IMR-90 (cell line): ENCODE results near the gene GRIA4. TPM values are rescaled to one million over a fixed set of nuclear protein-coding genes. Genes with fewer than 3 reads are reported as not detected.

Source experiments
- ATAC-seq: fragments of 200-7000 bp; cut with Tn5 transposase; 2 replicates; pipeline ENCODE4 v1.9.1; 2020; ENCODE audit warnings: low read depth, mild to moderate bottlenecking, moderate library complexity
- BruUV-seq: library from RNA; stranded (reverse); fragments of 400-500 nt; replicated peaks from 2 replicates; lab custom pipeline; 2021; lab: Mats Ljungman, UMichigan
- CTCF ChIA-PET: fragments of 300-600 bp; formaldehyde crosslinking; extraction: SDS; loops from one replicate; lab custom pipeline; 2021; ENCODE audit warnings: antibody characterized with exemption; lab: Yijun Ruan, JAX
- POLR2A ChIA-PET: fragments of 300-600 bp; sonication (Branson Sonifier 250); formaldehyde crosslinking; loops from one replicate; lab custom pipeline; 2022; ENCODE audit warnings: antibody characterized with exemption; ENCODE audit not compliant: unreplicated experiment; lab: Charles Lee
- DNase-seq: peaks from one replicate; pipeline ENCODE4 v3.0.0; 2013
- H2AFZ ChIP-seq: replicated peaks from 2 replicates; pipeline ENCODE3; 2013; ENCODE audit warnings: low read length, mild to moderate bottlenecking; ENCODE audit not compliant: poor library complexity
- H2AK5ac ChIP-seq: 2 replicates; pipeline ENCODE4 v1.6.1; 2013; ENCODE audit warnings: low read depth, low read length, inconsistent platforms
- H2AK9ac ChIP-seq: replicated peaks from 2 replicates; pipeline ENCODE3; 2013; ENCODE audit warnings: mild to moderate bottlenecking, low read depth, low read length, moderate library complexity; ENCODE audit not compliant: poor library complexity
- H2BK120ac ChIP-seq: 2 replicates; pipeline ENCODE4 v1.6.1; 2013; ENCODE audit warnings: low read depth, low read length, inconsistent platforms
- H2BK15ac ChIP-seq: 3 replicates; pipeline ENCODE4 v1.6.1; 2013; ENCODE audit warnings: low read depth, low read length, inconsistent platforms
- H2BK20ac ChIP-seq: 2 replicates; pipeline ENCODE4 v1.6.1; 2013; ENCODE audit warnings: low read depth, mild to moderate bottlenecking, inconsistent platforms, low read length, moderate library complexity
- H2BK5ac ChIP-seq: 2 replicates; pipeline ENCODE4 v1.6.1; 2013; ENCODE audit warnings: mild to moderate bottlenecking, low read depth, low read length, inconsistent platforms; ENCODE audit not compliant: poor library complexity, severe bottlenecking
- H3K14ac ChIP-seq: replicated peaks from 2 replicates; pipeline ENCODE4 v1.6.1; 2013; ENCODE audit warnings: low read depth, low read length, inconsistent platforms
- H3K18ac ChIP-seq: 2 replicates; pipeline ENCODE4 v1.6.1; 2013; ENCODE audit warnings: low read depth, low read length, control low read depth
- H3K23ac ChIP-seq: 2 replicates; pipeline ENCODE4 v1.6.1; 2013; ENCODE audit warnings: low read depth, low read length, inconsistent platforms
- H3K27ac ChIP-seq: 2 replicates; pipeline ENCODE4 v1.5.1; 2013; ENCODE audit warnings: mild to moderate bottlenecking, control low read depth, low read length; ENCODE audit not compliant: insufficient read depth
- H3K27me3 ChIP-seq: 2 replicates; pipeline ENCODE4 v1.6.1; 2013; ENCODE audit warnings: low read length; ENCODE audit not compliant: control insufficient read depth, insufficient read depth
- H3K36me3 ChIP-seq: 2 replicates; pipeline ENCODE4 v1.6.1; 2013; ENCODE audit warnings: low read length, mixed read lengths; ENCODE audit not compliant: control insufficient read depth, insufficient read depth
- H3K4ac ChIP-seq: 2 replicates; pipeline ENCODE4 v1.6.1; 2013; ENCODE audit warnings: low read depth, low read length, inconsistent platforms
- H3K4me1 ChIP-seq: 2 replicates; pipeline ENCODE4 v1.6.1; 2013; ENCODE audit warnings: low read length, mixed read lengths; ENCODE audit not compliant: control insufficient read depth, insufficient read depth
- H3K4me2 ChIP-seq: 2 replicates; pipeline ENCODE4 v1.6.1; 2013; ENCODE audit warnings: low read depth, mild to moderate bottlenecking, control low read depth, low read length, moderate library complexity
- H3K4me3 ChIP-seq: 2 replicates; pipeline ENCODE4 v1.5.1; 2013; ENCODE audit warnings: low read depth, mild to moderate bottlenecking, control low read depth, low read length, moderate library complexity; ENCODE audit not compliant: insufficient read depth
- H3K56ac ChIP-seq: 2 replicates; pipeline ENCODE4 v1.6.1; 2013; ENCODE audit warnings: low read length, inconsistent platforms; ENCODE audit not compliant: insufficient read depth; ENCODE audit errors: extremely low read depth
- H3K79me1 ChIP-seq, 2 experiments: 2 replicates each; pipeline ENCODE4 v1.6.1; 2013; ENCODE audit warnings: low read length in 2 of 2, inconsistent platforms in 1 of 2, low read depth in 1 of 2
- H3K9ac ChIP-seq: 2 replicates; pipeline ENCODE4 v1.6.1; 2013; ENCODE audit warnings: low read depth, low read length, control low read depth
- H3K9me1 ChIP-seq: 2 replicates; pipeline ENCODE4 v1.6.1; 2013; ENCODE audit warnings: low read length, inconsistent platforms; ENCODE audit not compliant: insufficient read depth
- H3K9me3 ChIP-seq: 2 replicates; pipeline ENCODE4 v1.6.1; 2013; ENCODE audit warnings: low read length; ENCODE audit not compliant: control insufficient read depth, insufficient read depth
- H4K20me1 ChIP-seq: 2 replicates; pipeline ENCODE4 v1.6.1; 2013; ENCODE audit warnings: low read length, inconsistent platforms; ENCODE audit not compliant: insufficient read depth
- H4K5ac ChIP-seq: 2 replicates; pipeline ENCODE4 v1.6.1; 2013; ENCODE audit warnings: mild to moderate bottlenecking, low read depth, low read length, control low read depth
- H4K8ac ChIP-seq, 2 experiments: 2 replicates each; pipeline ENCODE4 v1.6.1; 2013; ENCODE audit warnings: low read depth in 2 of 2, low read length in 2 of 2, control low read depth in 1 of 2, inconsistent platforms in 1 of 2
- H4K91ac ChIP-seq: 2 replicates; pipeline ENCODE4 v1.6.1; 2013; ENCODE audit warnings: low read depth, low read length, inconsistent platforms; ENCODE audit not compliant: insufficient read depth
- CHD1 ChIP-seq: IDR thresholded peaks from 2 replicates; pipeline ENCODE4 v1.6.1; 2012; ENCODE audit warnings: low read depth, low read length, improper control_type of control experiment
- FOS ChIP-seq: fragments of 150-350 bp; IDR thresholded peaks from 2 replicates; pipeline ENCODE4 v1.6.1; 2016; ENCODE audit warnings: low read depth, low read length
- MAZ ChIP-seq: IDR thresholded peaks from 2 replicates; pipeline ENCODE4 v1.6.1; 2012; ENCODE audit warnings: low read depth, mild to moderate bottlenecking, low read length, improper control_type of control experiment, moderate library complexity, borderline replicate concordance
- MXI1 ChIP-seq: IDR thresholded peaks from 2 replicates; pipeline ENCODE4 v1.6.1; 2012; ENCODE audit warnings: low read depth, mild to moderate bottlenecking, low read length, moderate library complexity, borderline replicate concordance
- NFE2L2 ChIP-seq: fragments of 150-350 bp; IDR thresholded peaks from 2 replicates; pipeline ENCODE4 v1.6.1; 2016; ENCODE audit warnings: low read depth, mild to moderate bottlenecking, low read length
- POLR2A ChIP-seq: IDR thresholded peaks from 2 replicates; pipeline ENCODE4 v1.6.1; 2012; ENCODE audit warnings: mild to moderate bottlenecking, low read depth, low read length
- RAD21 ChIP-seq: IDR thresholded peaks from 2 replicates; pipeline ENCODE4 v1.6.1; 2012; ENCODE audit warnings: low read length, improper control_type of control experiment
- WGBS, 2 experiments: methylation state at CpG; one replicate each; pipeline versions ENCODE4 v1.1.5 to v1.1.7; 2013; ENCODE audit warnings: missing lambda C conversion rate in 2 of 2; ENCODE audit not compliant: insufficient read length in 1 of 2; ENCODE audit errors: extremely low coverage in 2 of 2; 5-methylcytosine and 5-hydroxymethylcytosine counted together
- dilution Hi-C: fragments of 300-500 bp; cut with HindIII; formaldehyde crosslinking; loops from one replicate; pipeline ENCODE4 v1.14.3; 2018; ENCODE audit warnings: low sequenced_read_pairs; ENCODE audit not compliant: unreplicated experiment
- in situ Hi-C: fragments of 300-500 bp; cut with MboI; formaldehyde crosslinking; loops from 3 replicates; pipeline ENCODE4 v1.14.3; 2019; ENCODE audit warnings: low sequenced_read_pairs, inconsistent platforms, mixed read lengths
- intact Hi-C: fragments of 100-400 bp; cut with micrococcal nuclease; formaldehyde crosslinking; loops from 2 replicates; pipeline ENCODE4 v1.10.0; 2022
- polyA plus RNA-seq, 3 experiments: library from polyadenylated mRNA; depleted of rRNA; stranded (reverse); fragments of >200 nt; gene quantifications; 2 replicates each; pipeline ENCODE4 v1.2.3, GENCODE V29; 2012; ENCODE audit warnings: low replicate concordance in 1 of 3
- total RNA-seq: library from RNA; depleted of rRNA; stranded (reverse); fragments of >200 nt; gene quantifications from 2 replicates; pipeline ENCODE4 v1.2.3, GENCODE V29; 2012
- TF ChIP-seq, protein P1 (sequence below): fragments of 150-350 bp; IDR thresholded peaks from 2 replicates; pipeline ENCODE4 v1.6.1; 2016; ENCODE audit warnings: low read depth, mild to moderate bottlenecking, low read length, moderate library complexity, borderline replicate concordance
- TF ChIP-seq, protein P2 (sequence below): fragments of 150-350 bp; IDR thresholded peaks from 2 replicates; pipeline ENCODE4 v1.6.1; 2017; ENCODE audit warnings: mild to moderate bottlenecking, antibody characterized with exemption, low read length, low read depth
- TF ChIP-seq, protein P3 (sequence below): conservative IDR thresholded peaks from 2 replicates; pipeline ENCODE4 v1.5.1; 2012; ENCODE audit warnings: mild to moderate bottlenecking, low read depth, low read length, improper control_type of control experiment

The GRIA4 gene
- total and polyA plus RNA-seq, 2 of the 4 experiments (the other 2 are of a cell fraction), result 0.36 to 1.0 TPM

DNA sequence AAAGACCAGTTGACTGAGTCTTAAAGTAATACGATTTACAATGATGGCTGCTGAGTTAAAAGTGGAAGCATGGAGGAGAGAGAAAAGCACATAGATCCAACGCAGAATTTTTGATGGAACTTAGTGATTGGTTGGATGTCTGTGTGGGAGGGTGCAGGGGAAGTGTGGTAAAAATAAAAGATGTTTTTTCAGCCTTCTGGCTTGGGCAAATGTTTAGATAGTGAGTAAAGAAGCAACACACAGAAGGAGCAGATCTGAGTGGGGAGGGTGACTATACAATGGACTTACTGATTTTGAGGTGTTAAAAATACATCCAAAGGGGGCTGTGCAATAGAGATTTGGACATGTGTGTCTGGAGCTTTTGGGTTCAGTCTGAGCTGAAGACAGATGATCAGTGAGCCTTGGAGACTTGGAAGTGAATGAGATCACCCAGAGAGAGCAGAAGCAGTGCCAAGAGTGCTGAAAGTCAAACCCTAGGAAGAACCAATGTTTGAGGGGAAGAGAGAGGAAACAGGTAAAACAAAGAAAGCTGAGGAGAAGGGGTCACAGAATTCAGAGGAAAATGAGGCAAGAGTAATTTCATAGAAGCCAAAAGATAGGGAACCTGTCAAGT is 8.6 kb downstream of the GRIA4 start:
- no peaks in the 10 kb centered on the region for H3K9me1 ChIP-seq
- no peak overlapping the region for H3K56ac ChIP-seq
- no peak overlapping the region for H4K8ac ChIP-seq
- no peak overlapping the region for H2BK5ac ChIP-seq
- no peaks in the 10 kb centered on the region for H3K27me3 ChIP-seq
- dilution Hi-C loops (no loop called here), intact Hi-C loops (no loop called here), in situ Hi-C loops (no loop called here)
- H4K20me1 ChIP-seq, result no peaks in the 10 kb centered on the region
- no TSS peak for BruUV-seq
- ATAC-seq (no peak), DNase-seq (peak; percentile 4)
- H2BK120ac ChIP-seq, result no peak overlapping the region
- no peak overlapping the region for H4K91ac ChIP-seq
- no peak overlapping the region for H3K9ac ChIP-seq
- H2AFZ ChIP-seq, result no peak overlapping the region
- H3K4ac ChIP-seq, result no peak overlapping the region
- 75% methylated on average over 2 of the region's 2 CpGs; no CpG with 5 or more reads in 1 of the 2 experiments for WGBS, 2 experiments
- H4K5ac ChIP-seq, result no peak overlapping the region
- no peaks in the 10 kb centered on the region for H3K4me1 ChIP-seq
- H3K14ac ChIP-seq, result no peak overlapping the region
- no peak overlapping the region for H3K4me3 ChIP-seq
- no peak overlapping the region for H3K23ac ChIP-seq
- no peaks in the 10 kb centered on the region for H3K79me1 ChIP-seq
- H2BK15ac ChIP-seq, result no peak overlapping the region
- no peak overlapping the region for H2AK5ac ChIP-seq
- POLR2A ChIA-PET, result no interaction called here
- no peak overlapping the region for H2BK20ac ChIP-seq
- H3K27ac ChIP-seq, result no peak overlapping the region
- no peak for TF ChIP-seq CHD1
- no peak for TF ChIP-seq MAZ
- TF ChIP-seq, protein P1, sequence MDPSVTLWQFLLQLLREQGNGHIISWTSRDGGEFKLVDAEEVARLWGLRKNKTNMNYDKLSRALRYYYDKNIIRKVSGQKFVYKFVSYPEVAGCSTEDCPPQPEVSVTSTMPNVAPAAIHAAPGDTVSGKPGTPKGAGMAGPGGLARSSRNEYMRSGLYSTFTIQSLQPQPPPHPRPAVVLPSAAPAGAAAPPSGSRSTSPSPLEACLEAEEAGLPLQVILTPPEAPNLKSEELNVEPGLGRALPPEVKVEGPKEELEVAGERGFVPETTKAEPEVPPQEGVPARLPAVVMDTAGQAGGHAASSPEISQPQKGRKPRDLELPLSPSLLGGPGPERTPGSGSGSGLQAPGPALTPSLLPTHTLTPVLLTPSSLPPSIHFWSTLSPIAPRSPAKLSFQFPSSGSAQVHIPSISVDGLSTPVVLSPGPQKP, result no peak
- TF ChIP-seq, protein P2, sequence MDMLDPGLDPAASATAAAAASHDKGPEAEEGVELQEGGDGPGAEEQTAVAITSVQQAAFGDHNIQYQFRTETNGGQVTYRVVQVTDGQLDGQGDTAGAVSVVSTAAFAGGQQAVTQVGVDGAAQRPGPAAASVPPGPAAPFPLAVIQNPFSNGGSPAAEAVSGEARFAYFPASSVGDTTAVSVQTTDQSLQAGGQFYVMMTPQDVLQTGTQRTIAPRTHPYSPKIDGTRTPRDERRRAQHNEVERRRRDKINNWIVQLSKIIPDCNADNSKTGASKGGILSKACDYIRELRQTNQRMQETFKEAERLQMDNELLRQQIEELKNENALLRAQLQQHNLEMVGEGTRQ, result no peak
- TF ChIP-seq RAD21, result no peak
- TF ChIP-seq, protein P3, sequence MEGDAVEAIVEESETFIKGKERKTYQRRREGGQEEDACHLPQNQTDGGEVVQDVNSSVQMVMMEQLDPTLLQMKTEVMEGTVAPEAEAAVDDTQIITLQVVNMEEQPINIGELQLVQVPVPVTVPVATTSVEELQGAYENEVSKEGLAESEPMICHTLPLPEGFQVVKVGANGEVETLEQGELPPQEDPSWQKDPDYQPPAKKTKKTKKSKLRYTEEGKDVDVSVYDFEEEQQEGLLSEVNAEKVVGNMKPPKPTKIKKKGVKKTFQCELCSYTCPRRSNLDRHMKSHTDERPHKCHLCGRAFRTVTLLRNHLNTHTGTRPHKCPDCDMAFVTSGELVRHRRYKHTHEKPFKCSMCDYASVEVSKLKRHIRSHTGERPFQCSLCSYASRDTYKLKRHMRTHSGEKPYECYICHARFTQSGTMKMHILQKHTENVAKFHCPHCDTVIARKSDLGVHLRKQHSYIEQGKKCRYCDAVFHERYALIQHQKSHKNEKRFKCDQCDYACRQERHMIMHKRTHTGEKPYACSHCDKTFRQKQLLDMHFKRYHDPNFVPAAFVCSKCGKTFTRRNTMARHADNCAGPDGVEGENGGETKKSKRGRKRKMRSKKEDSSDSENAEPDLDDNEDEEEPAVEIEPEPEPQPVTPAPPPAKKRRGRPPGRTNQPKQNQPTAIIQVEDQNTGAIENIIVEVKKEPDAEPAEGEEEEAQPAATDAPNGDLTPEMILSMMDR, result no peak
- TF ChIP-seq FOS, result no peak
- no peak for TF ChIP-seq MXI1
- no peak for TF ChIP-seq NFE2L2
- TF ChIP-seq POLR2A, result no peak
- no peak overlapping the region for H3K4me2 ChIP-seq
- peaks cover 1% of the 10 kb centered on the region; the same call in 1 of the 2 replicates for H3K36me3 ChIP-seq
- H3K18ac ChIP-seq, result no peak overlapping the region
- CTCF ChIA-PET, result no interaction called here
- H2AK9ac ChIP-seq, result no peak overlapping the region
- H3K9me3 ChIP-seq, result no peaks in the 10 kb centered on the region
